HG03280 (cell line): ENCODE measurements around the gene BBS10.
"Not testable (repeated sequence)": the region's sequence is repeated elsewhere in the genome, so short reads cannot be mapped to it uniquely, and the experiment has no call there.

Experiments used
- ATAC-seq: cut with Tn5 transposase; IDR thresholded peaks from one replicate; pipeline ENCODE4 v1.9.1; 2021; ENCODE audit warnings: mild to moderate bottlenecking, moderate library complexity; ENCODE audit not compliant: unreplicated experiment

BBS10 gene

GRCh38 chr12:76348079-76348901 is at the start of gene BBS10:
Gene BBS10, minus strand, starts transcription at chr12:76348415. Its CDS starts 57 bp downstream, at chr12:76348358.
- peak; percentile 96 for ATAC-seq

- no peak for ATAC-seq
These were observed 43.2 kb upstream of the BBS10 start for GRCh38 chr12:76391461-76391860.

GRCh38 chr12:76387614-76388013 is 39.4 kb upstream of the BBS10 start:
- ATAC-seq: no peak

- no peak for ATAC-seq
These were observed 36.3 kb upstream of the BBS10 start for GRCh38 chr12:76384560-76384959.

GRCh38 chr12:76383988-76384387 is 35.8 kb upstream of the BBS10 start:
- no peak for ATAC-seq

GRCh38 chr12:76379261-76379660 is 31.0 kb upstream of the BBS10 start:
- ATAC-seq: no peak

GRCh38 chr12:76376876-76377275 is 28.7 kb upstream of the BBS10 start:
- ATAC-seq: not testable (repeated sequence)

- ATAC-seq: no peak
These were observed 27.7 kb upstream of the BBS10 start for GRCh38 chr12:76375939-76376338.

- ATAC-seq: no peak
These were observed 27.3 kb upstream of the BBS10 start for GRCh38 chr12:76375470-76375869.

- no peak for ATAC-seq
These were observed 26.3 kb upstream of the BBS10 start for GRCh38 chr12:76374386-76375020.

GRCh38 chr12:76368230-76368629 is 20.0 kb upstream of the BBS10 start:
- ATAC-seq: no peak

- no peak for ATAC-seq
These were observed 17.9 kb upstream of the BBS10 start for GRCh38 chr12:76366163-76366562.

- not testable (repeated sequence) for ATAC-seq
These were observed 15.9 kb upstream of the BBS10 start for GRCh38 chr12:76364131-76364530.

GRCh38 chr12:76360316-76360715 is 12.1 kb upstream of the BBS10 start:
- no peak for ATAC-seq

GRCh38 chr12:76356071-76356470 is 7.9 kb upstream of the BBS10 start:
- ATAC-seq: no peak

GRCh38 chr12:76346798-76347420 is 1.3 kb downstream of the BBS10 start:
- ATAC-seq: no peak

- no peak for ATAC-seq
These were observed 2.0 kb downstream of the BBS10 start for GRCh38 chr12:76346236-76346635.

- no peak for ATAC-seq
These were observed 2.6 kb downstream of the BBS10 start for GRCh38 chr12:76345569-76345968.

GRCh38 chr12:76341436-76342030 is 6.7 kb downstream of the BBS10 start:
- no peak for ATAC-seq

GRCh38 chr12:76340680-76341435 is 7.4 kb downstream of the BBS10 start:
- ATAC-seq: no peak

- no peak for ATAC-seq
These were observed 10.6 kb downstream of the BBS10 start for GRCh38 chr12:76337583-76337982.
